Immature natural killer cell (primary cell): ENCODE data around the gene TCF4. TPM values are rescaled to one million over a fixed set of nuclear protein-coding genes. Genes with fewer than 3 reads are reported as not detected.
A peak's percentile ranks its signal among the peaks of the same experiment; 100 is the strongest.

Experiments used
- DNase-seq, 3 donors: peaks; one replicate each; pipeline ENCODE4 v3.0.0; 2022; ENCODE audit warnings: mixed read lengths in 1 of 3
- H3K27ac Mint-ChIP-seq, 6 donors: one replicate each; pipeline ENCODE4 v1.8.0; 2020; ENCODE audit warnings: mixed read lengths in 6 of 6, mild to moderate bottlenecking in 5 of 6, inconsistent platforms in 4 of 6, moderate library complexity in 3 of 6
- H3K27me3 Mint-ChIP-seq, 3 donors: one replicate each; pipeline ENCODE4 v1.8.0; 2020 to 2021; ENCODE audit warnings: low read depth in 3 of 3, mild to moderate bottlenecking in 3 of 3, mixed read lengths in 3 of 3, moderate library complexity in 3 of 3, inconsistent platforms in 1 of 3
- H3K36me3 Mint-ChIP-seq, 3 donors: one replicate each; pipeline ENCODE4 v1.8.0; 2020; ENCODE audit warnings: mixed read lengths in 3 of 3, inconsistent platforms in 2 of 3, mild to moderate bottlenecking in 2 of 3
- H3K4me1 Mint-ChIP-seq, 2 donors: one replicate each; pipeline ENCODE4 v1.8.0; 2020; ENCODE audit warnings: inconsistent platforms in 2 of 2, mild to moderate bottlenecking in 2 of 2, mixed read lengths in 2 of 2, moderate library complexity in 1 of 2
- H3K4me3 Mint-ChIP-seq, 5 donors: one replicate each; pipeline ENCODE4 v1.8.0; 2020; ENCODE audit warnings: mild to moderate bottlenecking in 5 of 5, mixed read lengths in 5 of 5, inconsistent platforms in 3 of 5, moderate library complexity in 3 of 5
- H3K9me3 Mint-ChIP-seq, 6 donors: one replicate each; pipeline ENCODE4 v1.8.0; 2020; ENCODE audit warnings: mild to moderate bottlenecking in 6 of 6, mixed read lengths in 6 of 6, inconsistent platforms in 4 of 6, moderate library complexity in 3 of 6
- polyA plus RNA-seq, 3 donors: library from polyadenylated mRNA; unstranded; fragments of 300-500 nt; fragmentation: Illumina TruSeq; gene quantifications; one replicate each; pipeline ENCODE4 v1.2.3, GENCODE V29; 2021

TCF4 gene
- polyA plus RNA-seq, 3 donors from 2014 or later = 7.7 to 28.0 (median 17.6) TPM

DNA sequence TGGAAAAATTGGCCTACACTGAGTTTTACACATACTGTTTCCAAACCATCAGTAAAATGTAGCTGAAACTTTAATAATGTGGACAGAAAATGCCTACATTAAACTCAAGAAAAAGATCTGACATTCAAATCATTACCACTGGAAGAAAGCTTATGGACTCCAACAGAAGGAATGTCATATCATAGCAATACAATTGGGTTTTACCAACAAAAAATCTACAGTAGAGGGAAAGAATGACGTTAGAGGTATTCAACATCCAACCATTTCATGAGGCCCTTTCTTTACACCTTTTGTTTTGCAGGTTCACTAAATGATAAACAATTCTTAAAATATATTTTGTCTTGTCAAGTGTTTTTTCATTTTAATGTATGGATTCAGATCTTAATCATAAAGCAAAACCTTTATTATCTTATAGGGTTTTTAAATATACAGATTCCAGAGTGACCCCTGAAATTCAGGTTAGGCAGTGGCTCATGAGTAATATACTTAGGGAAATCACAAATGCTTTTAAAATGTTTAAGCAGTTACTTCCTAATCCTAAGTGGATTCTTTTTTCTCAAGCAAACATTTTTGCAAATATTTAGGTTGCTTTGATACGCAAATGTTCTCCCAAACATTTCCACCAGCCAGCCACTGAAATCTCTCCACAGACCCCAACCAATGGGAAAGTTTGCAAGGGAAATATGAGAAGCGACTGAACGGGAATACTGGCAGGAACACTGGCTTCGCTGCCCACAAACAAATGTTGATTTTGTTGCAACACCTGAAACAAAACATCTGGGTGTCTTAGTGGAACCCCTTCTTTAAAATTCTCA is 168.7 kb downstream of the TCF4 start:
- Mint-ChIP-seq H3K9me3 (no peaks in the 10 kb centered on the region), H3K36me3 (no peaks in the 10 kb centered on the region), H3K27me3 (peaks cover 1 to 7% (median 2%) of the 10 kb centered on the region in 3 donors), H3K27ac (peak overlapping the region in 1 of 6 donors; percentile 10), H3K4me3 (no peak overlapping the region), H3K4me1 (peaks cover 13 to 28% of the 10 kb centered on the region in 2 donors)
- DNase-seq = no peak

- DNase-seq = no peak
- H3K4me3 Mint-ChIP-seq = no peak overlapping the region
- H3K36me3 Mint-ChIP-seq = no peaks in the 10 kb centered on the region
- H3K27ac Mint-ChIP-seq = no peak overlapping the region
- H3K4me1 Mint-ChIP-seq = peaks cover 13 to 28% of the 10 kb centered on the region in 2 donors
- no peaks in the 10 kb centered on the region for H3K9me3 Mint-ChIP-seq
- peaks cover 0 to 3% (median 3%) of the 10 kb centered on the region in 3 donors for H3K27me3 Mint-ChIP-seq
Measured at GRCh38 chr18:55418439-55418838, 169.6 kb downstream of the TCF4 start.

DNA sequence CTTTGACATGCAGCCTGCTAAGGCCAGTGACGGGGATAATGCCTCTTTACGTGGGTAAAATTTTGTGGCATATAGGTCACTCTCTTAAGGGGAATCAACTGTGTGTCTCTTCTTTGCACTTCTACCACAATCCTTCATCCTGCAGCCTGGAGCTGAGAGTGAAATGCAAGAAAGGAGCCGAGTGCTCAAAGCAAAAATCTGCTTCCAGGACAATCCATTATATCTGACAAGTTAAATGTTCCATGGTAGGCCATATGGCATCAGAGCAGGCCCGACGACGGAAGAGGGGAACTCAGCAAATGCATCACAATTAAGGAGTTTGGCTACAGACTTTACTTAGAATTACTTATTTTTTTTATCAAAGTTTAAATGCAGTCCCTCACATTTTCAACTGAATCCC is 171.2 kb downstream of the TCF4 start:
- Mint-ChIP-seq H3K36me3 (no peaks in the 10 kb centered on the region), H3K27me3 (peaks cover 0 to 5% (median 3%) of the 10 kb centered on the region in 3 donors), H3K9me3 (no peaks in the 10 kb centered on the region), H3K4me1 (peaks cover 13 to 27% of the 10 kb centered on the region in 2 donors), H3K4me3 (no peak overlapping the region), H3K27ac (no peak overlapping the region)
- no peak for DNase-seq

DNA sequence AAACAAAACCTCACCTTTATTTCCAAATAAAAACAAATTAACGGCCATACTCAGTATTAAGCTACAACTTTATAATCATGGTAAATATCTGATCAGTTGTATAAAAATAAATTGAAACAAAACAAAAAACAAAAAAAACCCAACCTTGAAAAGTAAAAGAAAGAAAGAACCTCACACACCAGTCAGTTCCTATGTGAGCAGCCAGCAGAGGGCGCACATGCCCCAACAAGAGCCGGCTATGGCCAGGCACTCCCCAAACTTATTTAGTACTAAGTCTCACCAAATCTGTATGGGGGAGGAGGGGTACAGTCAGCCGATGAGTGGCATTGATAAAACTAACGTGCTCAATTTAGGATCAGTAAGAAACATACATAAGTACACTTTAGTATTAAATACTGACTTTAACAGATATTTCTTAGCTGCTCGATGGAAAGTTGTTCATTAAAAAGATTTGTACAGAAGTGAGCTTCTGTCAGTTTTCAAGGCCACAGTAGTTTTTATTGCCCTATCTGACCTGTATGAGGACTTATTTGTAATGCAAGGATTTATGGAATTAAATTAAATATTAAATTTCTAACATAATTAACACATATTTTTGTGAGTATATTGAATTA is 172.6 kb downstream of the TCF4 start:
- Mint-ChIP-seq H3K4me1 (peaks cover 6 to 13% of the 10 kb centered on the region in 2 donors), H3K36me3 (no peaks in the 10 kb centered on the region), H3K9me3 (no peaks in the 10 kb centered on the region), H3K27me3 (peaks cover 0 to 5% (median 0%) of the 10 kb centered on the region in 3 donors), H3K27ac (no peak overlapping the region), H3K4me3 (no peak overlapping the region)
- DNase-seq = peak; percentile 58 to 67 (median 61)

- Mint-ChIP-seq H3K4me3 (no peak overlapping the region), H3K27me3 (peaks cover 0 to 3% (median 0%) of the 10 kb centered on the region in 3 donors), H3K4me1 (peaks cover 0 to 5% of the 10 kb centered on the region in 2 donors), H3K9me3 (no peaks in the 10 kb centered on the region), H3K27ac (no peak overlapping the region), H3K36me3 (no peaks in the 10 kb centered on the region)
- no peak for DNase-seq
Measured at GRCh38 chr18:55414475-55414874, 173.5 kb downstream of the TCF4 start.

DNA sequence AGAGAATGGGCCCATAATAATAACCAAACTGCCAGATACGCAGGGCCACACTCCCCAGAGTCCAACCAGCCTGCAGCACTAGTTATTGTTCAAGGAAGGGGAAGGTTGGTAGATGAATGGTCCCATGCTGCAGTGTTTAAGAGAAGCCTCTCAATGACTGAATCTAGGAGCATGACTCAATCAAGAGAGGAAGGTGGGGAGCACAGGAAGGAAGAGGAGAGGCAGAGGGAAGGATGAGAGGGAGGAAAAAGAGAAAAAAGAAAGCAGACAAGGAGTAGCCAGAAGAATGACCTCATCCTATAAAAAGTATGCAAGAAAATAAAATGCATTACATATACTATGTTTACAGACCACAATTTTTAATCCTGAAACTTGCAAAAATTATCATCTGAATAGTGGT is 174.5 kb downstream of the TCF4 start:
- H3K9me3 Mint-ChIP-seq = no peaks in the 10 kb centered on the region
- no peak for DNase-seq
- peaks cover 0 to 5% of the 10 kb centered on the region in 2 donors for H3K4me1 Mint-ChIP-seq
- peaks cover 0 to 3% (median 0%) of the 10 kb centered on the region in 3 donors for H3K27me3 Mint-ChIP-seq
- H3K27ac Mint-ChIP-seq = no peak overlapping the region
- H3K36me3 Mint-ChIP-seq = no peaks in the 10 kb centered on the region
- no peak overlapping the region for H3K4me3 Mint-ChIP-seq

- no peak for DNase-seq
- H3K4me3 Mint-ChIP-seq = no peak overlapping the region
- H3K36me3 Mint-ChIP-seq = no peaks in the 10 kb centered on the region
- peaks cover 0 to 2% (median 0%) of the 10 kb centered on the region in 3 donors for H3K27me3 Mint-ChIP-seq
- H3K9me3 Mint-ChIP-seq = no peaks in the 10 kb centered on the region
- no peak overlapping the region for H3K27ac Mint-ChIP-seq
- no peaks in the 10 kb centered on the region for H3K4me1 Mint-ChIP-seq
Measured at GRCh38 chr18:55407774-55408535, 180.0 kb downstream of the TCF4 start.

DNA sequence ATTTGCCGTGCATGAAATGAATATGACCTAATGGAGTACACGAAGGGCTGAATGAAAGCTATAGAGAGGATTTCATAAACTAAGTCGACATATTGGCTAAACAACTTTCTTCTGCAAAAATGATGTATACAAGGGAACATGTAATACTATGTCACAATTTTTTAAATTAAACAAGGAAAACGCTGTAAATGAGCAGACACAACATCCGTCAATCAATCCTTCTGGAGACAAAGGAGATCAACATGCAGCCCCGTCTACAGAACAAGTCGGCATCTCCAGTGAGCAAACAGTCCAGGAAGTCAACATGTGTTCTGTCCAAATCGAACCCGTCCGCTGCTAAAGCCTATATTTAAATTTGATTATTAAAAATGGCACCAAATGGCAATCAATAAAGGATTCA is 180.8 kb downstream of the TCF4 start:
- Mint-ChIP-seq H3K27ac (no peak overlapping the region), H3K4me3 (no peak overlapping the region), H3K36me3 (no peaks in the 10 kb centered on the region), H3K4me1 (no peaks in the 10 kb centered on the region), H3K9me3 (no peaks in the 10 kb centered on the region), H3K27me3 (peaks cover 0 to 3% (median 2%) of the 10 kb centered on the region in 3 donors)
- no peak for DNase-seq

GRCh38 chr18:55406451-55406991 is 181.5 kb downstream of the TCF4 start:
- Mint-ChIP-seq H3K27ac (no peak overlapping the region), H3K36me3 (no peaks in the 10 kb centered on the region), H3K27me3 (peaks cover 0 to 3% (median 2%) of the 10 kb centered on the region in 3 donors), H3K9me3 (no peaks in the 10 kb centered on the region), H3K4me1 (no peaks in the 10 kb centered on the region), H3K4me3 (no peak overlapping the region)
- no peak for DNase-seq

- no peaks in the 10 kb centered on the region for H3K9me3 Mint-ChIP-seq
- H3K4me1 Mint-ChIP-seq = no peaks in the 10 kb centered on the region
- H3K4me3 Mint-ChIP-seq = no peak overlapping the region
- H3K27me3 Mint-ChIP-seq = peaks cover 0 to 3% (median 2%) of the 10 kb centered on the region in 3 donors
- H3K36me3 Mint-ChIP-seq = no peaks in the 10 kb centered on the region
- no peak overlapping the region for H3K27ac Mint-ChIP-seq
- no peak for DNase-seq
Measured at GRCh38 chr18:55405893-55406406, 182.0 kb downstream of the TCF4 start.

GRCh38 chr18:55405475-55405874 is 182.5 kb downstream of the TCF4 start:
- Mint-ChIP-seq H3K9me3 (no peaks in the 10 kb centered on the region), H3K36me3 (no peaks in the 10 kb centered on the region), H3K4me1 (no peaks in the 10 kb centered on the region), H3K27ac (no peak overlapping the region), H3K27me3 (peaks cover 0 to 3% (median 2%) of the 10 kb centered on the region in 3 donors), H3K4me3 (no peak overlapping the region)
- DNase-seq = no peak

- Mint-ChIP-seq H3K4me3 (no peak overlapping the region), H3K27me3 (peaks cover 0 to 3% (median 2%) of the 10 kb centered on the region in 3 donors), H3K27ac (no peak overlapping the region)
Measured at GRCh38 chr18:55404832-55405465, 183.0 kb downstream of the TCF4 start.

DNA sequence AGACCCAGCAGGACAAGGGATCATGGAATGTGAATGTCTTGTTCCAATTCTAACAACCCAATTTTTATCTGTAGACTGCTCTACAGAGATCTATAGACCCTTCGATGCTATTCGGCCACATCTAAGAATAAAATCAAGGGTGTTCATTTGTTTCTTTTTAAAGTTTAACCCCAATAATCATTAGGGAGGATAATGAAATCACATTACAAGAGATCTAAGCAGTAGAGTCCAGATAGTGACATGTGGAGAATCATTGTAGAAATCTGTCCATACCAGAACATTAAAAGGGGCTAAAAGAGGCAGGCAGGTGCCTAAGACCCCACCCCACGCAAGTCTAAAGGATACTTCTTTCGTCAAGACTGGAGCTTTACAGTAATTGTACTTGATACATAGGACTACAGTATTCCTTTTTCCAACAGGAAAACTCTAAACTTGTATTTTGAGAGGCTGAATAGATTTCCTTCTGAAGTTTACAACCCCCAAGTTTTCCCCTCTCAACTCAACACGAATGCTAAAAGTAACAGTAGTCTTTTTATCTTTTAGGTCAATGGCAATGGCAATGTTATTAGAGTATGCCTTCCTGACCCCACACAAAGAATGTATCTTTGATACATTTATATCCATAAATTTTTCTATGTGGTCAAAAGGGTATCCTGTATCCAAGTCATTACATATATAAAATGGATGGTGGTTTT is 183.7 kb downstream of the TCF4 start:
- no peaks in the 10 kb centered on the region for H3K9me3 Mint-ChIP-seq
- no peak overlapping the region for H3K27ac Mint-ChIP-seq
- no peak overlapping the region for H3K4me3 Mint-ChIP-seq
- H3K4me1 Mint-ChIP-seq = peaks cover 0 to 1% of the 10 kb centered on the region in 2 donors
- no peak for DNase-seq
- no peaks in the 10 kb centered on the region for H3K36me3 Mint-ChIP-seq
- H3K27me3 Mint-ChIP-seq = peaks cover 0 to 6% (median 2%) of the 10 kb centered on the region in 3 donors

More at GRCh38 chr18:55404832-55405465, 183.0 kb downstream of the TCF4 start:
- no peaks in the 10 kb centered on the region for H3K9me3 Mint-ChIP-seq
- no peak for DNase-seq
- no peaks in the 10 kb centered on the region for H3K4me1 Mint-ChIP-seq
- no peaks in the 10 kb centered on the region for H3K36me3 Mint-ChIP-seq
